GM23338 (cell line): Measurements from ENCODE around the gene SUSD3.

ENCODE experiments used
- EZH2phosphoT487 ChIP-seq: fragments of 200-600 bp; sonication (generic); IDR thresholded peaks from one replicate; pipeline ENCODE4 v1.8.1; 2018; ENCODE audit warnings: antibody characterized with exemption; ENCODE audit not compliant: unreplicated experiment
- POLR2AphosphoS5 ChIP-seq: IDR thresholded peaks from 2 replicates; pipeline ENCODE4 v1.6.1; 2016; ENCODE audit warnings: antibody characterized with exemption, low read depth
- TF ChIP-seq, protein P1 (sequence below), 2 experiments: fragments of 200-600 bp in 1 of 2; sonication (generic) in 1 of 2; conservative IDR thresholded peaks; 2 replicates each; pipeline versions ENCODE4 v1.5.1 to v1.6.1; 2016 to 2017; ENCODE audit warnings: antibody characterized with exemption in 2 of 2, low read depth in 2 of 2, mild to moderate bottlenecking in 2 of 2, moderate library complexity in 1 of 2

DNA sequence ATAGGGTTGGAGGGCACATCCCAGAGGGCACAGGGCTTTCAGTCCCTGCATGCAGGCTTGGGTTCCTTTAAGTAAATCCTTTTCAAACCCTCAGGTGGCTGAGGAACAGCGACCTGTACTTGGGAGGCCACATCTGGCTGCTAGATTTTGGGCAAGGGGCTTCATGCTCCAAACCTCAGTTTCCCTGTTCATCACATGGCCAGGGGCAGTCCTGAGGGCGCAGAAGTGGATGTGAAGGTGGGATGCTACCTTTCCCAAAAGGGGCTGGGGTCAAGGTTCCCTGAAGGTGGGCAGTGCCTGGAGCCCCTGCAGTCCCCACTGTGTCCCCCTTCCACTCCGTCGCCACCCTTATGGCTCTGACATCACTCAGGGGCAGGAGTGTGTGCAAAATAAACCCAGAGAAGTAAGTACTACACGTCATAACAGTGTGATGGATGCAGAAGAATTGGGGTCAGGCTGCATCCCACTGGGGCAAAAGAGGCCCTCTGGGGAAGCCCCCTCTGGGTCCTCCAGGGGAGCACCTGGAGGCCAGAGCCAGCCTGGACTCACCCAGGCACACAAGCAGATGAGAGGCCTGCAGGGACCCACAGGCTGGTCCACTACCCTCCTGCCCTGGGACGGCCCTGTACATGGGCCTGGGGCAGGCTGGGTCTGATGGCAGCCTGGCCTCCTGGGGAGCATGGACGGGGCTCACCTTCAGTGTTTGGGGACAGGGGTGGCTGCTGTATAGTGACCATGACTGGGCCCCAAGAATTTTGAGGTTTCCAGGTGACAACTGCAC is 35.6 kb downstream of the SUSD3 start:
- TF ChIP-seq, protein P1, sequence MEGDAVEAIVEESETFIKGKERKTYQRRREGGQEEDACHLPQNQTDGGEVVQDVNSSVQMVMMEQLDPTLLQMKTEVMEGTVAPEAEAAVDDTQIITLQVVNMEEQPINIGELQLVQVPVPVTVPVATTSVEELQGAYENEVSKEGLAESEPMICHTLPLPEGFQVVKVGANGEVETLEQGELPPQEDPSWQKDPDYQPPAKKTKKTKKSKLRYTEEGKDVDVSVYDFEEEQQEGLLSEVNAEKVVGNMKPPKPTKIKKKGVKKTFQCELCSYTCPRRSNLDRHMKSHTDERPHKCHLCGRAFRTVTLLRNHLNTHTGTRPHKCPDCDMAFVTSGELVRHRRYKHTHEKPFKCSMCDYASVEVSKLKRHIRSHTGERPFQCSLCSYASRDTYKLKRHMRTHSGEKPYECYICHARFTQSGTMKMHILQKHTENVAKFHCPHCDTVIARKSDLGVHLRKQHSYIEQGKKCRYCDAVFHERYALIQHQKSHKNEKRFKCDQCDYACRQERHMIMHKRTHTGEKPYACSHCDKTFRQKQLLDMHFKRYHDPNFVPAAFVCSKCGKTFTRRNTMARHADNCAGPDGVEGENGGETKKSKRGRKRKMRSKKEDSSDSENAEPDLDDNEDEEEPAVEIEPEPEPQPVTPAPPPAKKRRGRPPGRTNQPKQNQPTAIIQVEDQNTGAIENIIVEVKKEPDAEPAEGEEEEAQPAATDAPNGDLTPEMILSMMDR (conservative IDR thresholded peaks at IDR 0.05; ENCODE audit: low read depth in 2 of 2), result no peak
- TF ChIP-seq POLR2AphosphoS5 (no peak), EZH2phosphoT487 (no peak)
